H7 (cell line): ENCODE measurements around the gene AGAP1. TPM values are rescaled to one million over a fixed set of nuclear protein-coding genes. Genes with fewer than 3 reads are reported as not detected.

Experiments used
- DNase-seq: peaks from one replicate; pipeline ENCODE4 v3.0.0; 2012
- H3K27me3 ChIP-seq: 2 replicates; pipeline ENCODE4 v1.6.0; 2011; ENCODE audit warnings: mild to moderate bottlenecking, low read length; ENCODE audit not compliant: control insufficient read depth, insufficient read depth
- H3K36me3 ChIP-seq: replicated peaks from 2 replicates; pipeline ENCODE4 v1.5.1; 2011; ENCODE audit warnings: low read length; ENCODE audit not compliant: control insufficient read depth, insufficient read depth
- H3K4me3 ChIP-seq: 2 replicates; pipeline ENCODE4 v1.5.1; 2011; ENCODE audit warnings: low read depth, mild to moderate bottlenecking, control low read depth, low read length, moderate library complexity; ENCODE audit not compliant: insufficient read depth
- total RNA-seq: library from RNA; depleted of rRNA; stranded (reverse); fragments of >200 nt; shearing (Covaris generic); gene quantifications from 2 replicates; pipeline ENCODE4 v1.2.3, GENCODE V29; 2014

AGAP1 gene
- total RNA-seq, 1 experiment from 2014 or later, result 12.6 TPM

- no peaks in the 10 kb centered on the region for H3K36me3 ChIP-seq
- H3K4me3 ChIP-seq, result no peak overlapping the region
- peak; percentile 82 for DNase-seq
- peaks cover 84% of the 10 kb centered on the region for H3K27me3 ChIP-seq
Observed at GRCh38 chr2:236161082-236161462, 667.2 kb downstream of the AGAP1 start.

- H3K27me3 ChIP-seq, result peaks cover 86% of the 10 kb centered on the region
- H3K4me3 ChIP-seq, result no peak overlapping the region
- H3K36me3 ChIP-seq, result no peaks in the 10 kb centered on the region
- peak; percentile 60 for DNase-seq
Observed at GRCh38 chr2:236161531-236161930, 667.7 kb downstream of the AGAP1 start.

GRCh38 chr2:236162031-236162845, 668.4 kb downstream of the AGAP1 start:
- Histone ChIP-seq H3K4me3 (no peak overlapping the region), H3K36me3 (no peaks in the 10 kb centered on the region), H3K27me3 (peaks cover 93% of the 10 kb centered on the region)
- peak; percentile 75 for DNase-seq

- DNase-seq, result peak; percentile 86
- H3K36me3 ChIP-seq, result no peaks in the 10 kb centered on the region
- peaks cover 93% of the 10 kb centered on the region for H3K27me3 ChIP-seq
- H3K4me3 ChIP-seq, result no peak overlapping the region; the same call in 1 of the 2 replicates
Observed at GRCh38 chr2:236162882-236163470, 669.1 kb downstream of the AGAP1 start.

- DNase-seq, result peak; percentile 89
Observed at GRCh38 chr2:236163471-236164200, 669.8 kb downstream of the AGAP1 start.

GRCh38 chr2:236164201-236164924, 670.5 kb downstream of the AGAP1 start:
- peak; percentile 93 for DNase-seq
- H3K27me3 ChIP-seq, result peaks cover 91% of the 10 kb centered on the region
- H3K4me3 ChIP-seq, result peak overlapping the region; percentile 57
- no peaks in the 10 kb centered on the region for H3K36me3 ChIP-seq

More at GRCh38 chr2:236163471-236164200, 669.8 kb downstream of the AGAP1 start:
- Histone ChIP-seq H3K27me3 (peaks cover 89% of the 10 kb centered on the region), H3K36me3 (no peaks in the 10 kb centered on the region), H3K4me3 (peak overlapping the region; percentile 57)

- Histone ChIP-seq H3K36me3 (no peaks in the 10 kb centered on the region), H3K4me3 (peak overlapping the region; percentile 57), H3K27me3 (peaks cover 93% of the 10 kb centered on the region)
- DNase-seq, result no peak
Observed at GRCh38 chr2:236164925-236165841, 671.3 kb downstream of the AGAP1 start.

- DNase-seq, result peak; percentile 75
- peak overlapping the region; percentile 66 for H3K4me3 ChIP-seq
- no peaks in the 10 kb centered on the region for H3K36me3 ChIP-seq
- peaks cover 93% of the 10 kb centered on the region for H3K27me3 ChIP-seq
Observed at GRCh38 chr2:236165842-236166795, 672.3 kb downstream of the AGAP1 start.

GRCh38 chr2:236166796-236167296, 673.0 kb downstream of the AGAP1 start:
- Histone ChIP-seq H3K27me3 (peaks cover 93% of the 10 kb centered on the region), H3K36me3 (no peaks in the 10 kb centered on the region), H3K4me3 (peak overlapping the region; percentile 66)
- peak; percentile 65 for DNase-seq

GRCh38 chr2:236167297-236168109, 673.7 kb downstream of the AGAP1 start:
- H3K36me3 ChIP-seq, result no peaks in the 10 kb centered on the region
- peaks cover 93% of the 10 kb centered on the region for H3K27me3 ChIP-seq
- peak; percentile 85 for DNase-seq
- peak overlapping the region; percentile 66 for H3K4me3 ChIP-seq

GRCh38 chr2:236168110-236169080, 674.6 kb downstream of the AGAP1 start, which contains the start of gene GBX2:
Gene GBX2, minus strand, starts transcription at chr2:236168386. Its CDS starts 415 bp downstream, at chr2:236167971.
- Histone ChIP-seq H3K27me3 (peaks cover 93% of the 10 kb centered on the region), H3K36me3 (no peaks in the 10 kb centered on the region), H3K4me3 (peak within 1 kb of the TSS; percentile 66)
- DNase-seq, result peak; percentile 99
